ENCODE measurements around the gene MDN1.
"Not testable (repeated sequence)": the region's sequence is repeated elsewhere in the genome, so short reads cannot be mapped to it uniquely, and the experiment has no call there.

The MDN1 gene

DNA sequence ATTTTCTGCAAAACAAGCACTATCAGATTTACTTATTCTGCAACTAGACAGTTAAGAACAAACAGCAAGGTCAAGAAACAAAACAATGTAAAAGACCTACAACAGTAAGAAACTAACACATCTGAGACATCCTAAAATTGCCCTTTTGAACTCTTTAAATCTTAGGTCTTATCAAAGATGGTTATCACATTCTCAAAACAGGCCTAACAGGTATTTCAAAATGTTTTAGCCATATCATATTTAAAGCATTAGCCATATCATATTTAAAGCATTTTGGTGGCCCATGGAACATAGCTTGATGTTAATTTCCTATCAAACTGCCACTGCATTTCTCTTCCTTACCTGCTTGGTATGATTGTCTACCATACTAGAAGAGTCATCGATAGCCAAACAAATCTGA is 169.9 kb downstream of the MDN1 start:
- DNase-seq = no peak
- Histone ChIP-seq H3K9me3 (ENCODE audit: control extremely low read depth in 1 of 5, control insufficient read depth in 4 of 5, insufficient read depth in 2 of 5, low read depth in 1 of 5, low read length in 4 of 5) (no peaks in the 10 kb centered on the region), H3K4me1 (ENCODE audit: control extremely low read depth in 1 of 4, control insufficient read depth in 4 of 4, insufficient read depth in 4 of 4, low read length in 3 of 4) (no peaks in the 10 kb centered on the region), H3K4me3 (ENCODE audit: control insufficient read depth in 1 of 7, extremely low read depth in 1 of 7, insufficient read depth in 4 of 7, low read depth in 2 of 7, low read length in 6 of 7) (no peak overlapping the region), H3K27me3 (replicated peaks in 2 of 5; ENCODE audit: control insufficient read depth in 4 of 5, insufficient read depth in 5 of 5, low read length in 4 of 5) (no peaks in the 10 kb centered on the region), H3K36me3 (ENCODE audit: control insufficient read depth in 4 of 4, insufficient read depth in 4 of 4, low read length in 3 of 4) (peaks cover 16 to 92% (median 67%) of the 10 kb centered on the region in 4 experiments), H3K27ac (ENCODE audit: insufficient read depth in 1 of 2, low read depth in 1 of 2, low read length in 2 of 2, poor library complexity in 1 of 2, severe bottlenecking in 2 of 2) (no peak overlapping the region)
- CTCF ChIA-PET = no interaction called here
- POLR2A ChIA-PET = no interaction called here
- WGBS (ENCODE audit: insufficient coverage) = 100% methylated on average over 1 of the region's 1 CpG

GRCh38 chr6:89644864-89645263 is 174.7 kb downstream of the MDN1 start:
- Histone ChIP-seq H3K4me3 (ENCODE audit: control insufficient read depth in 1 of 7, extremely low read depth in 1 of 7, insufficient read depth in 4 of 7, low read depth in 2 of 7, low read length in 6 of 7) (no peak overlapping the region), H3K27ac (ENCODE audit: insufficient read depth in 1 of 2, low read depth in 1 of 2, low read length in 2 of 2, poor library complexity in 1 of 2, severe bottlenecking in 2 of 2) (no peak overlapping the region), H3K27me3 (replicated peaks in 2 of 5; ENCODE audit: control insufficient read depth in 4 of 5, insufficient read depth in 5 of 5, low read length in 4 of 5) (no peaks in the 10 kb centered on the region), H3K36me3 (ENCODE audit: control insufficient read depth in 4 of 4, insufficient read depth in 4 of 4, low read length in 3 of 4) (peaks cover 17 to 77% (median 56%) of the 10 kb centered on the region in 4 experiments), H3K4me1 (ENCODE audit: control extremely low read depth in 1 of 4, control insufficient read depth in 4 of 4, insufficient read depth in 4 of 4, low read length in 3 of 4) (no peaks in the 10 kb centered on the region), H3K9me3 (ENCODE audit: control extremely low read depth in 1 of 5, control insufficient read depth in 4 of 5, insufficient read depth in 2 of 5, low read depth in 1 of 5, low read length in 4 of 5) (no peaks in the 10 kb centered on the region)
- 90% methylated on average over 3 of the region's 4 CpGs for WGBS (ENCODE audit: insufficient coverage)
- ChIA-PET CTCF (no interaction called here), POLR2A (no interaction called here)
- DNase-seq = no peak

GRCh38 chr6:89643406-89643805 is 176.2 kb downstream of the MDN1 start:
- ChIA-PET CTCF (no interaction called here), POLR2A (no interaction called here)
- no peak for DNase-seq
- peaks cover 17 to 65% (median 49%) of the 10 kb centered on the region in 4 experiments for H3K36me3 ChIP-seq (ENCODE audit: control insufficient read depth in 4 of 4, insufficient read depth in 4 of 4, low read length in 3 of 4)
- H3K27ac ChIP-seq (ENCODE audit: insufficient read depth in 1 of 2, low read depth in 1 of 2, low read length in 2 of 2, poor library complexity in 1 of 2, severe bottlenecking in 2 of 2) = no peak overlapping the region
- H3K4me3 ChIP-seq (ENCODE audit: control insufficient read depth in 1 of 7, extremely low read depth in 1 of 7, insufficient read depth in 4 of 7, low read depth in 2 of 7, low read length in 6 of 7) = no peak overlapping the region
- peaks cover 0 to 12% (median 9%) of the 10 kb centered on the region in 4 experiments for H3K4me1 ChIP-seq (ENCODE audit: control extremely low read depth in 1 of 4, control insufficient read depth in 4 of 4, insufficient read depth in 4 of 4, low read length in 3 of 4)
- WGBS (ENCODE audit: insufficient coverage) = 97% methylated on average over 3 of the region's 3 CpGs
- H3K27me3 ChIP-seq (replicated peaks in 2 of 5; ENCODE audit: control insufficient read depth in 4 of 5, insufficient read depth in 5 of 5, low read length in 4 of 5) = no peaks in the 10 kb centered on the region
- no peaks in the 10 kb centered on the region for H3K9me3 ChIP-seq (ENCODE audit: control extremely low read depth in 1 of 5, control insufficient read depth in 4 of 5, insufficient read depth in 2 of 5, low read depth in 1 of 5, low read length in 4 of 5)

- no peak overlapping the region for H3K4me3 ChIP-seq (ENCODE audit: control insufficient read depth in 1 of 7, extremely low read depth in 1 of 7, insufficient read depth in 4 of 7, low read depth in 2 of 7, low read length in 6 of 7)
- H3K36me3 ChIP-seq (ENCODE audit: control insufficient read depth in 4 of 4, insufficient read depth in 4 of 4, low read length in 3 of 4) = peaks cover 17 to 61% (median 46%) of the 10 kb centered on the region in 4 experiments
- no peaks in the 10 kb centered on the region for H3K27me3 ChIP-seq (replicated peaks in 2 of 5; ENCODE audit: control insufficient read depth in 4 of 5, insufficient read depth in 5 of 5, low read length in 4 of 5)
- CTCF ChIA-PET = no interaction called here
- DNase-seq = no peak
- no peak overlapping the region for H3K27ac ChIP-seq (ENCODE audit: insufficient read depth in 1 of 2, low read depth in 1 of 2, low read length in 2 of 2, poor library complexity in 1 of 2, severe bottlenecking in 2 of 2)
- POLR2A ChIA-PET = no interaction called here
- H3K9me3 ChIP-seq (ENCODE audit: control extremely low read depth in 1 of 5, control insufficient read depth in 4 of 5, insufficient read depth in 2 of 5, low read depth in 1 of 5, low read length in 4 of 5) = no peaks in the 10 kb centered on the region
- WGBS (ENCODE audit: insufficient coverage) = 95% methylated on average over 3 of the region's 3 CpGs
- H3K4me1 ChIP-seq (ENCODE audit: control extremely low read depth in 1 of 4, control insufficient read depth in 4 of 4, insufficient read depth in 4 of 4, low read length in 3 of 4) = peaks cover under 1 to 14% (median 11%) of the 10 kb centered on the region in 4 experiments
Measured at GRCh38 chr6:89642956-89643355, 176.6 kb downstream of the MDN1 start.

DNA sequence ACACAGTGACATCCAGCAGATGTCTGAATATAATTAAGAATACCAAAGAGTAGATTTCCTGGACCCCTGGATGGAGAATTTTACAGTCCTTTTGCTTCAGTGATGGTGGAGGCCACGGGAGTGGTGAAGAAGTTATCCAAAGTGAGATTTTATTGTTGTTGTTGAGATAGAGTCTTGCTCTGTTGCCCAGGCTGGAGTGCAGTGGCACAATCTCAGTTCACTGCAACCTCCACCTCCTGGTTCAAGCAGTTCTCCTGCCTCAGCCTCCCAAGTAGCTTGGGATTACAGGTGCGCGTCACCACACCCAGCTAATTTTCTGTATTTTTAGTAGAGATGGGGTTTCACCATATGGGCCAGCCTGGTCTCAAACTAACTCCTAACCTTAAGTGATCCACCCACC is 178.0 kb downstream of the MDN1 start:
- WGBS (ENCODE audit: insufficient coverage) = 100% methylated on average over 2 of the region's 3 CpGs
- H3K9me3 ChIP-seq (ENCODE audit: control extremely low read depth in 1 of 5, control insufficient read depth in 4 of 5, insufficient read depth in 2 of 5, low read depth in 1 of 5, low read length in 4 of 5); CTCF ChIA-PET; DNase-seq; H3K27ac ChIP-seq (ENCODE audit: insufficient read depth in 1 of 2, low read depth in 1 of 2, low read length in 2 of 2, poor library complexity in 1 of 2, severe bottlenecking in 2 of 2); H3K4me3 ChIP-seq (ENCODE audit: control insufficient read depth in 1 of 7, extremely low read depth in 1 of 7, insufficient read depth in 4 of 7, low read depth in 2 of 7, low read length in 6 of 7); POLR2A ChIA-PET; H3K27me3 ChIP-seq (replicated peaks in 2 of 5; ENCODE audit: control insufficient read depth in 4 of 5, insufficient read depth in 5 of 5, low read length in 4 of 5): not testable (repeated sequence)
- Histone ChIP-seq H3K4me1 (ENCODE audit: control extremely low read depth in 1 of 4, control insufficient read depth in 4 of 4, insufficient read depth in 4 of 4, low read length in 3 of 4) (peaks cover 3 to 19% (median 16%) of the 10 kb centered on the region in 4 experiments), H3K36me3 (ENCODE audit: control insufficient read depth in 4 of 4, insufficient read depth in 4 of 4, low read length in 3 of 4) (peaks cover 10 to 50% (median 38%) of the 10 kb centered on the region in 4 experiments)

DNA sequence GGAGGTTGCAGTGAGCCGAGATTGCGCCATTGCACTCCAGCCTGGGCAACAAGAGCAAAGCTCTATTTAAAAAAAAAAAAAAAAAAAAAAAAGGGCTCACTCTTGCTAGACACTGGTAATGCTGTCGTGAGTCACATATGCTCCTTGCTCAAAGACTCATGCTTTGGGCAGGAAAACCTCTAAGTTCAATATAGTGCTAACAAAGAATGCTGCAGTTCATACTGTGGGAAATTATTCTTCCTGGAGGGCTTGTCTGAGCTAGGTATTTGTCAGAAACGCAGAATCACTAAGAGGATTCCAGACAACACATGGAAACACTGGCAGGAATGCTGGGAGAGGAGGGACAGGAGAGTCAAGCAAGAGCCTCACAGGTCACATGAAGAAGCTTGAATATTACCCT is 178.8 kb downstream of the MDN1 start:
- no peak for DNase-seq
- peaks cover 13 to 51% (median 36%) of the 10 kb centered on the region in 4 experiments for H3K36me3 ChIP-seq (ENCODE audit: control insufficient read depth in 4 of 4, insufficient read depth in 4 of 4, low read length in 3 of 4)
- no peaks in the 10 kb centered on the region for H3K9me3 ChIP-seq (ENCODE audit: control extremely low read depth in 1 of 5, control insufficient read depth in 4 of 5, insufficient read depth in 2 of 5, low read depth in 1 of 5, low read length in 4 of 5)
- H3K27ac ChIP-seq (ENCODE audit: insufficient read depth in 1 of 2, low read depth in 1 of 2, low read length in 2 of 2, poor library complexity in 1 of 2, severe bottlenecking in 2 of 2) = no peak overlapping the region
- no peaks in the 10 kb centered on the region for H3K27me3 ChIP-seq (replicated peaks in 2 of 5; ENCODE audit: control insufficient read depth in 4 of 5, insufficient read depth in 5 of 5, low read length in 4 of 5)
- ChIA-PET CTCF (no interaction called here), POLR2A (no interaction called here)
- peaks cover 3 to 19% (median 16%) of the 10 kb centered on the region in 4 experiments for H3K4me1 ChIP-seq (ENCODE audit: control extremely low read depth in 1 of 4, control insufficient read depth in 4 of 4, insufficient read depth in 4 of 4, low read length in 3 of 4)
- H3K4me3 ChIP-seq (ENCODE audit: control insufficient read depth in 1 of 7, extremely low read depth in 1 of 7, insufficient read depth in 4 of 7, low read depth in 2 of 7, low read length in 6 of 7) = no peak overlapping the region
- WGBS (ENCODE audit: insufficient coverage) = 100% methylated on average over 3 of the region's 4 CpGs

- WGBS (ENCODE audit: insufficient coverage) = 2% methylated on average over 58 of the region's 58 CpGs
- ChIA-PET CTCF (interaction anchor here (1.0 to 1.3 kb wide), 2 partner anchors 64 to 266 kb away, joined by 3 read pairs; no protein-coding TSS in a partner anchor), POLR2A (interaction anchor here (0.6 kb wide), 1 partner anchor 212 kb away, joined by 3 read pairs; no protein-coding TSS in a partner anchor)
Measured at GRCh38 chr6:89638320-89639195, 181.0 kb downstream of the MDN1 start, which contains the start of gene LYRM2. Gene LYRM2 (minus strand): TSS chr6:89638747. CDS start chr6:89638716, 31 bp downstream.

More at GRCh38 chr6:89638320-89639195, 181.0 kb downstream of the MDN1 start, which contains the start of gene LYRM2:
- DNase-seq = peak; percentile 90 to 94 (median 94)
- H3K27ac ChIP-seq (ENCODE audit: insufficient read depth in 1 of 2, low read depth in 1 of 2, low read length in 2 of 2, poor library complexity in 1 of 2, severe bottlenecking in 2 of 2) = peak within 1 kb of the TSS; percentile 95 to 96
- H3K27me3 ChIP-seq (replicated peaks in 2 of 5; ENCODE audit: control insufficient read depth in 4 of 5, insufficient read depth in 5 of 5, low read length in 4 of 5) = no peaks in the 10 kb centered on the region
- peaks cover 7 to 40% (median 20%) of the 10 kb centered on the region in 4 experiments for H3K36me3 ChIP-seq (ENCODE audit: control insufficient read depth in 4 of 4, insufficient read depth in 4 of 4, low read length in 3 of 4)
- H3K9me3 ChIP-seq (ENCODE audit: control extremely low read depth in 1 of 5, control insufficient read depth in 4 of 5, insufficient read depth in 2 of 5, low read depth in 1 of 5, low read length in 4 of 5) = no peaks in the 10 kb centered on the region
- peaks cover 3 to 19% (median 16%) of the 10 kb centered on the region in 4 experiments for H3K4me1 ChIP-seq (ENCODE audit: control extremely low read depth in 1 of 4, control insufficient read depth in 4 of 4, insufficient read depth in 4 of 4, low read length in 3 of 4)
- H3K4me3 ChIP-seq (ENCODE audit: control insufficient read depth in 1 of 7, extremely low read depth in 1 of 7, insufficient read depth in 4 of 7, low read depth in 2 of 7, low read length in 6 of 7) = peak within 1 kb of the TSS; percentile 79 to 97 (median 90)

Data from common myeloid progenitor, CD34-positive (primary cell).